OCI-LY1 (cell line): Measurements from ENCODE around the gene FAM234B.

Experiments used
- H2AFZ ChIP-seq: fragments of 200-600 bp; sonication (generic), shearing (Covaris generic); 2 replicates; pipeline ENCODE4 v1.6.0; 2014; ENCODE audit warnings: antibody characterized with exemption, mild to moderate bottlenecking, low read length
- H3F3A ChIP-seq: fragments of 200-600 bp; sonication (generic), shearing (Covaris generic); 2 replicates; pipeline ENCODE4 v1.6.0; 2014; ENCODE audit warnings: mild to moderate bottlenecking, antibody characterized with exemption, low read length, moderate library complexity; ENCODE audit not compliant: insufficient read depth
- H3K27ac ChIP-seq: fragments of 200-600 bp; sonication (generic); 2 replicates; pipeline ENCODE4 v1.5.1; 2014; ENCODE audit warnings: low read length, mixed run types, mild to moderate bottlenecking, low read depth; ENCODE audit not compliant: poor library complexity, severe bottlenecking
- H3K27me3 ChIP-seq: fragments of 200-600 bp; sonication (generic); 2 replicates; pipeline ENCODE4 v1.6.0; 2014; ENCODE audit warnings: antibody characterized with exemption, mild to moderate bottlenecking, low read length, moderate library complexity; ENCODE audit not compliant: insufficient read depth
- H3K36me3 ChIP-seq: fragments of 200-600 bp; sonication (generic); 2 replicates; pipeline ENCODE4 v1.6.1; 2014; ENCODE audit warnings: mild to moderate bottlenecking, antibody characterized with exemption, low read length, moderate library complexity, mixed read lengths; ENCODE audit not compliant: insufficient read depth
- H3K4me1 ChIP-seq: fragments of 200-600 bp; sonication (generic); 2 replicates; pipeline ENCODE4 v1.5.1; 2014; ENCODE audit warnings: mild to moderate bottlenecking, low read length, moderate library complexity; ENCODE audit not compliant: insufficient read depth, severe bottlenecking
- H3K4me2 ChIP-seq: fragments of 200-600 bp; sonication (generic), shearing (Covaris generic); 2 replicates; pipeline ENCODE4 v1.6.1; 2014; ENCODE audit warnings: low read length
- H3K4me3 ChIP-seq: fragments of 200-600 bp; sonication (generic); 2 replicates; pipeline ENCODE4 v1.5.1; 2014; ENCODE audit warnings: low read length, low read depth, mild to moderate bottlenecking, mixed read lengths; ENCODE audit not compliant: poor library complexity, severe bottlenecking
- H3K79me2 ChIP-seq: fragments of 200-600 bp; shearing (Covaris generic); 2 replicates; pipeline ENCODE4 v1.6.1; 2016; ENCODE audit warnings: mixed run types, low read length, mixed read lengths; ENCODE audit not compliant: insufficient read depth
- H3K9ac ChIP-seq: fragments of 200-600 bp; sonication (generic), shearing (Covaris generic); 2 replicates; pipeline ENCODE4 v1.6.1; 2014; ENCODE audit warnings: mild to moderate bottlenecking, low read length, mixed read lengths
- H3K9me2 ChIP-seq: fragments of 200-600 bp; sonication (generic), shearing (Covaris generic); 2 replicates; pipeline ENCODE4 v1.6.1; 2014; ENCODE audit warnings: low read depth, mild to moderate bottlenecking, low read length, mixed read lengths
- H3K9me3 ChIP-seq: fragments of 200-600 bp; shearing (Covaris generic); 2 replicates; pipeline ENCODE4 v1.6.1; 2014; ENCODE audit warnings: low read length, mixed read lengths
- H4K20me1 ChIP-seq: fragments of 200-600 bp; sonication (generic), shearing (Covaris generic); 2 replicates; pipeline ENCODE4 v1.6.0; 2016; ENCODE audit warnings: mild to moderate bottlenecking, low read length; ENCODE audit not compliant: insufficient read depth
- EZH2 ChIP-seq: fragments of 200-600 bp; sonication (generic), shearing (Covaris generic); IDR thresholded peaks from 2 replicates; pipeline ENCODE4 v1.8.0; 2017; ENCODE audit warnings: borderline replicate concordance, mixed run types, mild to moderate bottlenecking, antibody characterized with exemption, low read length, moderate library complexity, mixed read lengths
- TF ChIP-seq, protein P1 (sequence below): fragments of 200-600 bp; sonication (generic), shearing (Covaris generic); IDR thresholded peaks from 2 replicates; pipeline ENCODE4 v1.5.1; 2017; ENCODE audit warnings: mild to moderate bottlenecking, antibody characterized with exemption, low read length, moderate library complexity, mixed read lengths

The FAM234B gene

DNA sequence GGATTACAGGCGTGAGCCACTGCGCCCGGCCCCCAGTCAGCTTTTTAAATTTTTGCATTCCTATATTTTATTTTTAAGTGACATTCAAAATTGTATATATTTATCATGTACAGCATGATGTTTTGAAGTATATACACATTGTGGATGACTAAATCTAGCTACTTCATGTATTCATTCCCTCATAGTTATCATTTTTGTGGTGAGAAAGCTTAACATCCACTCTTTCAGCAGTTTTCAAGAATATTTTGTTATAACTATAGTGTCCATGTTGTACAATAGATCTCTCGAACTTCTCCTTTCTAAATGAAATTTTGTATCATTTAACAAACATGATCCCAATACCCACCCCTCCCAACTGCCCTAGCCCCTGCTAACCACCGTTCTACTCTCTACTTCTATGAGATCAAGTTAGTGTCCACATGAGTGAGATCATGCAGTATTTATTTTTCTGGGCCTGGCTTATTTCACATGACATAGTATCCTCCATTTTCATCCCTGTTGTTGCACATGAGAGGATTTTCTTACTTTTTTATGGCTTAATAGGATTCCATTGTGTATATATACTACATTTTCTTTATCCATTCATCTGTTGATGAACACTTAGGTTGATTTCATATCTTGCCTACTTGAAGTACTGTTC lies 35.3 kb upstream of the FAM234B start:
- H3K9me3 ChIP-seq = no peaks in the 10 kb centered on the region
- H3K79me2 ChIP-seq = no peaks in the 10 kb centered on the region
- H3K27me3 ChIP-seq = no peaks in the 10 kb centered on the region
- no peak overlapping the region for H3K4me3 ChIP-seq
- TF ChIP-seq, protein P1, sequence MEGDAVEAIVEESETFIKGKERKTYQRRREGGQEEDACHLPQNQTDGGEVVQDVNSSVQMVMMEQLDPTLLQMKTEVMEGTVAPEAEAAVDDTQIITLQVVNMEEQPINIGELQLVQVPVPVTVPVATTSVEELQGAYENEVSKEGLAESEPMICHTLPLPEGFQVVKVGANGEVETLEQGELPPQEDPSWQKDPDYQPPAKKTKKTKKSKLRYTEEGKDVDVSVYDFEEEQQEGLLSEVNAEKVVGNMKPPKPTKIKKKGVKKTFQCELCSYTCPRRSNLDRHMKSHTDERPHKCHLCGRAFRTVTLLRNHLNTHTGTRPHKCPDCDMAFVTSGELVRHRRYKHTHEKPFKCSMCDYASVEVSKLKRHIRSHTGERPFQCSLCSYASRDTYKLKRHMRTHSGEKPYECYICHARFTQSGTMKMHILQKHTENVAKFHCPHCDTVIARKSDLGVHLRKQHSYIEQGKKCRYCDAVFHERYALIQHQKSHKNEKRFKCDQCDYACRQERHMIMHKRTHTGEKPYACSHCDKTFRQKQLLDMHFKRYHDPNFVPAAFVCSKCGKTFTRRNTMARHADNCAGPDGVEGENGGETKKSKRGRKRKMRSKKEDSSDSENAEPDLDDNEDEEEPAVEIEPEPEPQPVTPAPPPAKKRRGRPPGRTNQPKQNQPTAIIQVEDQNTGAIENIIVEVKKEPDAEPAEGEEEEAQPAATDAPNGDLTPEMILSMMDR = no peak
- TF ChIP-seq EZH2 = no peak
- H3K4me1 ChIP-seq = no peaks in the 10 kb centered on the region
- no peak overlapping the region for H3K27ac ChIP-seq
- no peaks in the 10 kb centered on the region for H3K36me3 ChIP-seq
- no peak overlapping the region for H2AFZ ChIP-seq
- no peaks in the 10 kb centered on the region for H3K9me2 ChIP-seq
- no peak overlapping the region for H3K4me2 ChIP-seq
- H4K20me1 ChIP-seq = no peaks in the 10 kb centered on the region
- H3F3A ChIP-seq = no peaks in the 10 kb centered on the region
- H3K9ac ChIP-seq = no peak overlapping the region

DNA sequence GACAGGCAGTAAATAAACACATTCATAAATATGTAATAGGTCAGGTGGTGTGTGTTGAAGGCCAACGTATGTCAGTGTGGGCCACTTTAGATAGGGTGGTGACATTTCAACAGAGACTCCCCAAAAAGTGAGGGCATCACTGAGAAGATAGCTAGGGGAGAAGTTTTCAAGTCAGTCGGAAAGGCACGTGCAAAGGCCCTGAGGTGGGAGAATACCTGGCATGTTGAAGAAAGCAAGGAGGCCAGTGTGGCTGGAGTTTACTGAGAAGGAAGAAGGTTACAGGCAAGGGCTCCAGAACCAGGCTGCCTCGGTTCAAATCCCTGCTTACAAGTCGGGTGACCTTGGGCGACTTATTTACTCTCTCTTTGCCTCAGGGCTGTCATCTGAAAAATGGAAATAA lies 33.1 kb upstream of the FAM234B start:
- Histone ChIP-seq H3K9me3 (no peaks in the 10 kb centered on the region), H3K79me2 (no peaks in the 10 kb centered on the region), H2AFZ (no peak overlapping the region), H3K27ac (no peak overlapping the region), H3K4me3 (no peak overlapping the region), H3K9ac (no peak overlapping the region), H3K27me3 (no peaks in the 10 kb centered on the region), H4K20me1 (no peaks in the 10 kb centered on the region), H3F3A (no peaks in the 10 kb centered on the region), H3K4me1 (no peaks in the 10 kb centered on the region), H3K9me2 (no peaks in the 10 kb centered on the region), H3K4me2 (no peak overlapping the region), H3K36me3 (no peaks in the 10 kb centered on the region)
- TF ChIP-seq, protein P1 = no peak
- no peak for TF ChIP-seq EZH2

- Histone ChIP-seq H3K27ac (no peak overlapping the region), H3K4me1 (no peaks in the 10 kb centered on the region), H3K79me2 (no peaks in the 10 kb centered on the region), H2AFZ (no peak overlapping the region), H3K36me3 (no peaks in the 10 kb centered on the region), H3K9ac (no peak overlapping the region), H3F3A (no peaks in the 10 kb centered on the region), H4K20me1 (no peaks in the 10 kb centered on the region), H3K27me3 (no peaks in the 10 kb centered on the region), H3K4me3 (no peak overlapping the region), H3K9me2 (no peaks in the 10 kb centered on the region), H3K9me3 (no peaks in the 10 kb centered on the region), H3K4me2 (no peak overlapping the region)
- TF ChIP-seq EZH2 = no peak
- TF ChIP-seq, protein P1 = 0 out of 2 replicates have a peak, but pooled peaks have one; percentile 13
These were observed 21.3 kb upstream of the FAM234B start for GRCh38 chr12:13022851-13023271.
